Spleen (tissue), 11 donors: ENCODE data around the gene NSL1. TPM values are rescaled to one million over a fixed set of nuclear protein-coding genes. Genes with fewer than 3 reads are reported as not detected.

Source experiments
- DNase-seq: peaks from one replicate; pipeline ENCODE4 v3.0.0-alpha.2; 2020
- H3K27ac ChIP-seq, 8 donors: fragments of 200-600 bp; sonication (generic) in 7 of 8; 1 replicate in 4 of 8; 2 replicates in 4 of 8; pipeline versions ENCODE4 v1.5.0 to v1.8.0; 2016 to 2021; ENCODE audit warnings: inconsistent platforms in 4 of 8, mild to moderate bottlenecking in 4 of 8, moderate library complexity in 1 of 8
- H3K27me3 ChIP-seq, 7 donors: fragments of 200-600 bp; sonication (generic) in 6 of 7; replicated peaks in 1 of 7; 1 replicate in 4 of 7; 2 replicates in 3 of 7; pipeline versions ENCODE4 v1.5.0 to v1.8.0; 2016 to 2021; ENCODE audit warnings: inconsistent platforms in 3 of 7, mild to moderate bottlenecking in 1 of 7
- H3K36me3 ChIP-seq, 6 donors: fragments of 200-600 bp; sonication (generic) in 5 of 6; 1 replicate in 4 of 6; 2 replicates in 2 of 6; pipeline versions ENCODE4 v1.5.0 to v1.8.0; 2016 to 2021; ENCODE audit warnings: inconsistent platforms in 2 of 6
- H3K4me1 ChIP-seq, 6 donors: fragments of 200-600 bp; sonication (generic) in 5 of 6; 1 replicate in 3 of 6; 2 replicates in 3 of 6; pipeline versions ENCODE4 v1.5.0 to v1.8.0; 2016 to 2021; ENCODE audit warnings: inconsistent platforms in 3 of 6
- H3K4me3 ChIP-seq, 8 donors: fragments of 200-600 bp; sonication (generic) in 7 of 8; 1 replicate in 4 of 8; 2 replicates in 4 of 8; pipeline versions ENCODE4 v1.5.0 to v1.8.0; 2016 to 2021; ENCODE audit warnings: inconsistent platforms in 4 of 8, mild to moderate bottlenecking in 4 of 8, moderate library complexity in 2 of 8
- H3K9me3 ChIP-seq, 8 donors: fragments of 200-600 bp; sonication (generic) in 7 of 8; 1 replicate in 4 of 8; 2 replicates in 4 of 8; pipeline versions ENCODE4 v1.5.0 to v1.8.0; 2016 to 2021; ENCODE audit warnings: inconsistent platforms in 4 of 8
- POLR2A ChIP-seq, 3 donors: fragments of 450-650 bp; IDR thresholded peaks; one replicate each; pipeline ENCODE4 v1.5.1; 2017; ENCODE audit warnings: antibody characterized with exemption in 3 of 3, mild to moderate bottlenecking in 1 of 3
- POLR2AphosphoS5 ChIP-seq, 3 donors: sonication (generic); formaldehyde crosslinking; IDR thresholded peaks; one replicate each; pipeline ENCODE4 v1.5.1; 2017; ENCODE audit warnings: antibody characterized with exemption in 3 of 3
- WGBS, 5 donors: extraction: QIAGEN DNeasy Blood & Tissue Kit in 3 of 5; methylation state at CpG; one replicate each; pipeline versions ENCODE4 v1.1.5 to v1.1.7; 2013 to 2018; 5-methylcytosine and 5-hydroxymethylcytosine counted together
- intact Hi-C: fragments of 100-400 bp; cut with DNase I; formaldehyde crosslinking; loops from one replicate; pipeline ENCODE4 v1.15.0; 2023; ENCODE audit warnings: low total_unique reads
- polyA plus RNA-seq, 3 donors: library from polyadenylated mRNA; stranded (reverse); fragments of 200-250 nt; gene quantifications; one replicate each; pipeline ENCODE4 v1.2.1, GENCODE V29; 2013
- total RNA-seq, 7 donors: library from RNA; depleted of rRNA in 3 of 7; stranded (reverse); fragments of >200 nt in 3 of 7; fragmentation: NEBNext Ultra II Directional in 4 of 7; extraction: Animal tissue kit (Norgen Biotek cat#: 25700) in 4 of 7; gene quantifications; one replicate each; pipeline versions ENCODE4 v1.1.0 to v1.2.1, GENCODE V29; 2016 to 2021
- TF ChIP-seq, protein P1 (sequence below), 11 experiments: fragments of 200-600 bp in 7 of 11; fragments of 450-650 bp in 4 of 11; sonication (generic) in 4 of 11; IDR thresholded peaks in 8 of 11; conservative IDR thresholded peaks in 3 of 11; 1 replicate in 7 of 11; 2 replicates in 4 of 11; pipeline versions ENCODE4 v1.4.0 to v1.8.0; 2016 to 2021; ENCODE audit warnings: antibody characterized with exemption in 11 of 11, inconsistent platforms in 4 of 11, mild to moderate bottlenecking in 1 of 11
- donor health status: healthy with polysubstance abuse.
- donor health status: DM: no; HTN: no; CAD: no; lungs with moderate emphysema.
- donor health status: DM: no; HTN: no; CAD: no.
- donor health status: Bipolar disorder and iron deficiency.
- donor health status: healthy.
- donor health status: DM: no; HTN: no; CAD: no.
- donor health status: DM: yes; HTN: yes; CAD: no.

The NSL1 gene
- total and polyA plus RNA-seq, 10 donors = 16.4 to 92.3 (median 38.2) TPM

DNA sequence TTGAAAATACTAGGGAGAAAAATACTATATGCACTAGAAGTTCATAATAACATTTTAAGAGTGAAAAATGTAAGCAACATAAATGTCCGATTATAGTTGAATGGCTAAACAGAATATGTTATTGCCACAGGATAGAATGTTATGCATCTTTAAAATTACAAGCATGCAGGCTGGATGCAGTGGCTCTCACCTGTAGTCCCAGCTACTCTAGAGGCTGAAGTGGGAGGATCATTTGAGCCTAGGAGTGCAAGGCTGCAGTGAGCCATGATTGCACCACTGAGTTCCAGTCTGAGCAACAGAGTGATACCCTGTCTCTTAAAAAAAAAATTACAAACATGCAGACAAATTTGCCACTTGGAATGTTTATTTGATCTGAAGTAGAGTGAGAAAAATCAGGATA lies 88.9 kb downstream of the NSL1 start:
- H3K27me3 ChIP-seq = peaks cover 0 to 20% (median 0%) of the 10 kb centered on the region in 7 donors

DNA sequence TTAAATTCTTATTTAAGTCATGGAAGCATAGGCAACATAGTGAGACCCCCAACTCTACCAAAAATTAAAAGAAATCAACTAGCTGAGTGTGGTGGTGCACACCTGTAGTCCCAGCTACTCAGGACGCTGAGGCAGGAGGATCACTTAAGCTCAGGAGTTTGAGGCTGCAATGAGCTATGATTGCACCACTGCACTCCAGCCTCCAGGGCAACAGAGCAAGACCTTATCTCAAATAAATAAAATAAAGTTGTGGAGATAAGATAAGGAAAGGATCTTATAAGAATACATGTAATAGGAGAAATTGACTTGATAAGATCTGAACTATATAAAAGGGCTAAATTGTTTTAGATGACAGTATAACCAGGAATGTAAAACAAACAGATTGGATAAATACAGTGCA lies 89.7 kb downstream of the NSL1 start:
- no peak for DNase-seq
- H3K36me3 ChIP-seq = no peaks in the 10 kb centered on the region
- no peaks in the 10 kb centered on the region for H3K9me3 ChIP-seq
- WGBS, 5 donors = 55 to 85% (median 62%) methylated on average over 1 of the region's 1 CpG
- intact Hi-C loops = no loop called here
- no peak overlapping the region for H3K4me3 ChIP-seq
- H3K27ac ChIP-seq = no peak overlapping the region
- H3K4me1 ChIP-seq = peaks cover 24 to 46% (median 39%) of the 10 kb centered on the region in 6 donors
- TF ChIP-seq POLR2A (IDR thresholded peaks at IDR 0.05) = no peak
- no peak for TF ChIP-seq POLR2AphosphoS5 (IDR thresholded peaks at IDR 0.05)
- TF ChIP-seq, protein P1, sequence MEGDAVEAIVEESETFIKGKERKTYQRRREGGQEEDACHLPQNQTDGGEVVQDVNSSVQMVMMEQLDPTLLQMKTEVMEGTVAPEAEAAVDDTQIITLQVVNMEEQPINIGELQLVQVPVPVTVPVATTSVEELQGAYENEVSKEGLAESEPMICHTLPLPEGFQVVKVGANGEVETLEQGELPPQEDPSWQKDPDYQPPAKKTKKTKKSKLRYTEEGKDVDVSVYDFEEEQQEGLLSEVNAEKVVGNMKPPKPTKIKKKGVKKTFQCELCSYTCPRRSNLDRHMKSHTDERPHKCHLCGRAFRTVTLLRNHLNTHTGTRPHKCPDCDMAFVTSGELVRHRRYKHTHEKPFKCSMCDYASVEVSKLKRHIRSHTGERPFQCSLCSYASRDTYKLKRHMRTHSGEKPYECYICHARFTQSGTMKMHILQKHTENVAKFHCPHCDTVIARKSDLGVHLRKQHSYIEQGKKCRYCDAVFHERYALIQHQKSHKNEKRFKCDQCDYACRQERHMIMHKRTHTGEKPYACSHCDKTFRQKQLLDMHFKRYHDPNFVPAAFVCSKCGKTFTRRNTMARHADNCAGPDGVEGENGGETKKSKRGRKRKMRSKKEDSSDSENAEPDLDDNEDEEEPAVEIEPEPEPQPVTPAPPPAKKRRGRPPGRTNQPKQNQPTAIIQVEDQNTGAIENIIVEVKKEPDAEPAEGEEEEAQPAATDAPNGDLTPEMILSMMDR (IDR thresholded peaks at IDR 0.05 in 8 of 11, conservative IDR thresholded peaks at IDR 0.05 in 3 of 11) = no peak
- peaks cover 0 to 20% (median 0%) of the 10 kb centered on the region in 7 donors for H3K27me3 ChIP-seq

More for the DNA sequence above, 88.9 kb downstream of the NSL1 start:
- Histone ChIP-seq H3K9me3 (no peaks in the 10 kb centered on the region), H3K36me3 (no peaks in the 10 kb centered on the region), H3K4me1 (peaks cover 24 to 44% (median 38%) of the 10 kb centered on the region in 6 donors), H3K27ac (no peak overlapping the region), H3K4me3 (no peak overlapping the region)
- WGBS, 5 donors = 78 to 91% (median 87%) methylated on average over 1 of the region's 1 CpG
- TF ChIP-seq, protein P1 (IDR thresholded peaks at IDR 0.05 in 8 of 11, conservative IDR thresholded peaks at IDR 0.05 in 3 of 11) = no peak
- TF ChIP-seq POLR2AphosphoS5 (IDR thresholded peaks at IDR 0.05) (no peak), POLR2A (IDR thresholded peaks at IDR 0.05) (no peak)
- intact Hi-C loops = no loop called here
- DNase-seq = no peak

DNA sequence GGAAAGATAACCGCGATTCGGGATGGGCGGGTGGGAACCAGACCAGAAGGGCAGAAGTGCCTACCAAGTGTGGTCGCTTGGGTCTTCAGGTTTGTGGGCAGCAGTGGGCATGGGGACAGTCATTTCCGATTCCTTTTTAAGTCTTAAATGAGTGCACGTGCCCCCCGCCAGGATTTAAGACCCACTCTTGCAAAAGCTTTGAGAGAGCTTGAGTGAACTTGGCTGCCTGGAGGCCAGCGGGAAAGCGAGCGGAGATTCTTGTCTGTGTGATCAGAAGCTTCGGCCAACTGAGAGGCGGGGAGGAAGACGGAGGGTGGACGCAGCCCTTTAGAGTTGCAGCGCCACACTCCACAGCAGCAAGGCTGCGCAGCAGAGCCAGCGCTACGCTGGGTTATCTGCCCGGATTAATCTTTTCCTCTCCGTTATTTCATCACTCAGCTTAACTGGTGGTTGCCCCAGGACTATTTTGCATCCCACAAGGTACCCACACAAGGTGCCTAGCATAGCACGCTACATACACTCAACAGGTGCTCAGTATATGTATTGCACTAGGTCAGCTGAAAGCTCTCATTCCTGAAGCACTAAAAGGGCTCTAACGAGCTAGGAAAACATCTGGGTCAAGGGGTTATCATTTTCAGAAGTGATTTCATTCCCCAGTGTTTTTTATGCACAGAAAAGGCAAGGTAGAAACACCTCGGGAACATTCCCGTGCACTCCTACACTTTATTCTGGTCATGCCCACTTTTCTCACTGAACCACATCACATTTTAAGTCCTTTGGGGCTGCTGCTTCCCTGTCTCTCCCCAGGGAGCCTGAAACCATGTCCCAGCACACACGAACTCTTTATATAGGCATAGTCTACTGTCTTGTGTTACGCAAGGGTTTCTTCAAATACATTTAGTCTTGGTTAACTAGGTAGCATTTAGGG lies 90.4 kb downstream of the NSL1 start:
- H3K36me3 ChIP-seq = no peaks in the 10 kb centered on the region
- H3K9me3 ChIP-seq = no peaks in the 10 kb centered on the region
- H3K27me3 ChIP-seq = peaks cover 0 to 20% (median 0%) of the 10 kb centered on the region in 7 donors
- H3K27ac ChIP-seq = peak overlapping the region; percentile 10 to 86 (median 78)
- peak; percentile 81 for DNase-seq
- intact Hi-C loops = no loop called here
- peak overlapping the region; percentile 58 to 86 (median 73) for H3K4me3 ChIP-seq
- peaks cover 24 to 50% (median 39%) of the 10 kb centered on the region in 6 donors for H3K4me1 ChIP-seq
- WGBS, 5 donors = 10 to 11% (median 11%) methylated on average over 27 of the region's 27 CpGs
- TF ChIP-seq, protein P1 (IDR thresholded peaks at IDR 0.05 in 8 of 11, conservative IDR thresholded peaks at IDR 0.05 in 3 of 11) = peak in 2 of 11 experiments; percentile 14 to 20
- no peak for TF ChIP-seq POLR2A (IDR thresholded peaks at IDR 0.05)
- peak in 1 of 3 donors; percentile 56 for TF ChIP-seq POLR2AphosphoS5 (IDR thresholded peaks at IDR 0.05)
